NB4 (cell line): ENCODE data around the gene GALNT8.

Source experiments
- CTCF ChIP-seq: IDR thresholded peaks from one replicate; pipeline ENCODE4 v1.5.1; 2012; ENCODE audit warnings: low read depth, low read length
- MAX ChIP-seq: IDR thresholded peaks from 2 replicates; pipeline ENCODE4 v1.6.1; 2011; ENCODE audit warnings: low read depth, low read length
- POLR2A ChIP-seq: IDR thresholded peaks from 2 replicates; pipeline ENCODE4 v1.6.1; 2011; ENCODE audit warnings: mild to moderate bottlenecking; ENCODE audit not compliant: insufficient read length; ENCODE audit errors: extremely low read depth

- TF ChIP-seq CTCF = no peak
- TF ChIP-seq MAX = no peak
- no peak for TF ChIP-seq POLR2A
These were observed 2.4 kb upstream of the GALNT8 start for GRCh38 chr12:4717806-4718205.
